Gastroesophageal sphincter (tissue), 4 donors: ENCODE results near the gene ARIH1. TPM values are rescaled to one million over a fixed set of nuclear protein-coding genes. Genes with fewer than 3 reads are reported as not detected.

Source experiments
- ATAC-seq: fragments of 150-250 bp; one replicate; pipeline ENCODE4 v1.9.1; 2016; ENCODE audit warnings: mild to moderate bottlenecking, moderate library complexity
- H3K27ac ChIP-seq, 4 donors: fragments of 200-600 bp; sonication (generic) in 3 of 4; 1 replicate in 3 of 4; 2 replicates in 1 of 4; pipeline ENCODE4 v1.5.1; 2016 to 2019
- H3K27me3 ChIP-seq: fragments of 200-600 bp; sonication (generic); one replicate; pipeline ENCODE4 v1.5.1; 2019
- H3K36me3 ChIP-seq, 2 donors: fragments of 200-600 bp; sonication (generic); one replicate each; pipeline ENCODE4 v1.5.1; 2019; ENCODE audit warnings: control low read depth in 1 of 2
- H3K4me1 ChIP-seq, 3 donors: fragments of 200-600 bp; sonication (generic); 1 replicate in 2 of 3; 2 replicates in 1 of 3; pipeline ENCODE4 v1.5.1; 2016 to 2019; ENCODE audit warnings: control low read depth in 2 of 3
- H3K4me3 ChIP-seq, 2 donors: fragments of 200-600 bp; sonication (generic); one replicate each; pipeline ENCODE4 v1.5.1; 2019; ENCODE audit warnings: mild to moderate bottlenecking in 1 of 2, moderate library complexity in 1 of 2
- H3K9me3 ChIP-seq, 3 donors: fragments of 200-600 bp; sonication (generic); one replicate each; pipeline ENCODE4 v1.5.1; 2017 to 2019; ENCODE audit warnings: control low read depth in 2 of 3
- EP300 ChIP-seq: sonication (generic); formaldehyde crosslinking; IDR thresholded peaks from one replicate; pipeline ENCODE4 v1.6.1; 2017; ENCODE audit warnings: antibody characterized with exemption, mild to moderate bottlenecking
- POLR2A ChIP-seq, 2 donors: fragments of 450-650 bp; IDR thresholded peaks; one replicate each; pipeline ENCODE4 v1.6.1; 2017; ENCODE audit warnings: antibody characterized with exemption in 2 of 2, mild to moderate bottlenecking in 2 of 2, moderate library complexity in 1 of 2
- POLR2AphosphoS5 ChIP-seq: sonication (generic); formaldehyde crosslinking; IDR thresholded peaks from one replicate; pipeline ENCODE4 v1.6.1; 2017; ENCODE audit warnings: antibody characterized with exemption
- WGBS, 2 donors: methylation state at CpG; one replicate each; pipeline ENCODE4 v1.1.5; 2018; ENCODE audit warnings: low coverage in 1 of 2; 5-methylcytosine and 5-hydroxymethylcytosine counted together
- total RNA-seq, 4 donors: library from RNA; depleted of rRNA; stranded (reverse); fragments of >200 nt; gene quantifications; one replicate each; pipeline ENCODE4 v1.1.0, GENCODE V29; 2016
- TF ChIP-seq, protein P1 (sequence below), 4 experiments: fragments of 200-600 bp in 2 of 4; fragments of 450-650 bp in 2 of 4; sonication (generic) in 1 of 4; IDR thresholded peaks; one replicate each; pipeline ENCODE4 v1.5.1; 2017 to 2019; ENCODE audit warnings: antibody characterized with exemption in 4 of 4, mild to moderate bottlenecking in 2 of 4, moderate library complexity in 2 of 4

The ARIH1 gene
- total RNA-seq, 4 donors from 2014 or later: 45.4 to 65.3 (median 56.4) TPM

DNA sequence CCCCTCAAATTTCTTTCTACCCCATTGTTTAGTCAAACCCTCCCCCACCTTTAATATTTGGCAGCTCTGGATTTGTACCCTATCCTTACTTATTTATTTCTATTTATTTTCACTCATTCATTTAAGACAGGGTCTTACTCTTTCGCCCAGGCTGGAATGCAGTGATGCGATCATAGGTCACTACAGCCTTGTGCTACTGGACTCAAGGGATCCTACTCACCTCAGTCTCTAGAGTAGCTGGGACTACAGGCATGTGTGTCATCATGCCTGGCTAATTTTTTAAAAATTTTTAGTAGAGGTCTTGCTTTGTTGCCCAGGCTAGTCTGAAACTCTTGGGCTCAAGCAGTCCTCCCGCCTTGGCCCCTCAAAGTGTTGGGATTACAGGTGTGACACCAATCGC lies 35.4 kb downstream of the ARIH1 start:
- Histone ChIP-seq H3K4me1 (peaks cover 0 to 53% (median 0%) of the 10 kb centered on the region in 3 donors), H3K4me3 (no peak overlapping the region), H3K27me3 (no peaks in the 10 kb centered on the region), H3K27ac (no peak overlapping the region), H3K36me3 (no peaks in the 10 kb centered on the region), H3K9me3 (no peaks in the 10 kb centered on the region)
- ATAC-seq: no peak
- 93 to 100% methylated on average over 1 to 4 of the region's 4 CpGs for WGBS, 2 donors
- TF ChIP-seq POLR2AphosphoS5 (no peak), POLR2A (IDR thresholded peaks at IDR 0.05) (no peak), EP300 (no peak)

DNA sequence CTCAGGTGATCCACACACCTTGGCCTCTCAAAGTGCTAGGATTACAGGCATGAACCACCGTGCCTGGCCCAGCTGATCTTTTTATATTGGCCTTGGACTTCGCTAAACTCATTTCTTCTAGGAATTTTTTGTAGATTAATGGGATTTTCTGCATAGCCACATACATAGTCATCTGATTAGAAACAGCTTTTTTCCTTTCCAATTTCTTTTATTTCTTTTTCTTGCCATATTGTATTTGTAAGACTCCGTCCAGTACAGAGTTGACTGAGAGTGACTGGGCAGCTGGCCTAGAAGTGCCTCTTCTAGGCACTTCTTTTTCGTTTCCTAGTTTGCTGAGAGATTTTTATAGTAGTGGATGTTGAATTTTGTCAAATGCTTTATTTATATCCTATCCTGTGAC lies 37.4 kb downstream of the ARIH1 start:
- 64 to 77% methylated on average over 4 of the region's 4 CpGs for WGBS, 2 donors
- no peaks in the 10 kb centered on the region for H3K27me3 ChIP-seq
- no peak overlapping the region for H3K4me3 ChIP-seq
- ATAC-seq: no peak
- H3K9me3 ChIP-seq: no peaks in the 10 kb centered on the region
- H3K4me1 ChIP-seq: peaks cover 0 to 73% (median 3%) of the 10 kb centered on the region in 3 donors
- TF ChIP-seq EP300 (no peak), POLR2A (IDR thresholded peaks at IDR 0.05) (no peak), POLR2AphosphoS5 (no peak)
- TF ChIP-seq, protein P1, sequence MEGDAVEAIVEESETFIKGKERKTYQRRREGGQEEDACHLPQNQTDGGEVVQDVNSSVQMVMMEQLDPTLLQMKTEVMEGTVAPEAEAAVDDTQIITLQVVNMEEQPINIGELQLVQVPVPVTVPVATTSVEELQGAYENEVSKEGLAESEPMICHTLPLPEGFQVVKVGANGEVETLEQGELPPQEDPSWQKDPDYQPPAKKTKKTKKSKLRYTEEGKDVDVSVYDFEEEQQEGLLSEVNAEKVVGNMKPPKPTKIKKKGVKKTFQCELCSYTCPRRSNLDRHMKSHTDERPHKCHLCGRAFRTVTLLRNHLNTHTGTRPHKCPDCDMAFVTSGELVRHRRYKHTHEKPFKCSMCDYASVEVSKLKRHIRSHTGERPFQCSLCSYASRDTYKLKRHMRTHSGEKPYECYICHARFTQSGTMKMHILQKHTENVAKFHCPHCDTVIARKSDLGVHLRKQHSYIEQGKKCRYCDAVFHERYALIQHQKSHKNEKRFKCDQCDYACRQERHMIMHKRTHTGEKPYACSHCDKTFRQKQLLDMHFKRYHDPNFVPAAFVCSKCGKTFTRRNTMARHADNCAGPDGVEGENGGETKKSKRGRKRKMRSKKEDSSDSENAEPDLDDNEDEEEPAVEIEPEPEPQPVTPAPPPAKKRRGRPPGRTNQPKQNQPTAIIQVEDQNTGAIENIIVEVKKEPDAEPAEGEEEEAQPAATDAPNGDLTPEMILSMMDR (IDR thresholded peaks at IDR 0.05): no peak
- no peaks in the 10 kb centered on the region for H3K36me3 ChIP-seq
- no peak overlapping the region for H3K27ac ChIP-seq

DNA sequence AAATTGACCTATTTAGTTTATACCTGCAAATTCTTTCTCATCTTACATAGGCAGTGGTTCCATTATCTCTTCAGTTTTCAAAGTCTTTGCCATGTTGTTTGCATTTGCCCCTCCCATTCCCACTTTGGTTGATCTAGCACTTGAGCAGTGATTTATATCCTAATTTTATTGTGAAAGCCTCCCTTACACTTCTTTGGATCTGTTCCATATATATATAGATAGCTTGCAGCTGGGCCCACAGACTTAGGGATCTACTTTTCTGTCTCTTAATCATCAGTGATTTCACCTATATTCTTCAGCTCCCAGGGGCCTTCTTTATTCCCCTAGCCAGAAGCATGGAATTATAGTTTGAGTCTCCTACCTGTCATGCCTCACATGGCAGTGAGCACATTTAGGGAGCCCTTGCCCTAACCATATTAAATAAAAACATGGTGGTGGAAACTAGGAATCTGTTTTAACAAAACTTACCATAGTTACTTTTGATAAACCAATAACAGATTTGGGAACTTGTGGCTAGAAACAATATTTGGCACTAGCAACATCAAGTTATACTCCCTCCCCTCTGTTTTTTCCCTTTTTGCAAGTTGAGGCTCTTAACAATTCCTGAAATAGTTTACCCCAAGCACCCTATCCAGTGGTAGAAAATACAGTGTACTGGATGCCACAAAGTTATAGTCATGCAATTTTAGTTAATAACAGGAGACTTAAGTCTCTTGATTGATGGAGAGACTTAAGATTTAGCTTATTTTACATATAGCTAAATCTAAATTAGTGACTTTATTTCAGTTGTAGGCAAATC lies 41.7 kb downstream of the ARIH1 start:
- no peak overlapping the region for H3K4me3 ChIP-seq
- no peaks in the 10 kb centered on the region for H3K36me3 ChIP-seq
- H3K4me1 ChIP-seq: peaks cover 0 to 66% (median 3%) of the 10 kb centered on the region in 3 donors
- no peak overlapping the region for H3K27ac ChIP-seq
- no peak for ATAC-seq
- no peaks in the 10 kb centered on the region for H3K9me3 ChIP-seq
- H3K27me3 ChIP-seq: no peaks in the 10 kb centered on the region
- TF ChIP-seq POLR2A (IDR thresholded peaks at IDR 0.05) (no peak), POLR2AphosphoS5 (no peak), EP300 (no peak)
- TF ChIP-seq, protein P1 (IDR thresholded peaks at IDR 0.05): no peak

DNA sequence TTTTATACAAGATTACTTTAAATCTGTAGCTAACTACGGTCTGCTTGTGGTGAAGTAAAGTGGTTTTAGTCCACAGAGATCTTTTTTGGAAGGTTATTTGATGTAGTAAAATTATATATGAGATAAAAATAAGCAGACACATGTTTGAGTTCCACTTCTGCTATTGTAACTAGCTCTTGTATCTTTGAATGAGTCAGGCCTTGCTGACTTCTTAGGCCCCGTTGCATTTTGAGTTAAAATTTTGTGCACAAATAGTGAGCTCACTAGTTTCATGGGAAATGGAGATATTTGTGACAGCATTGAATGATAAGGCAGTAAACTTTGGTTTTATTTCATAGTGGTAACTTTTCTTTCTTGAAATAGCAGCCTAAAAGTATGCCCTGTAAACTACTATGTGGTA lies 42.6 kb downstream of the ARIH1 start:
- Histone ChIP-seq H3K27ac (no peak overlapping the region), H3K4me3 (no peak overlapping the region), H3K27me3 (no peaks in the 10 kb centered on the region), H3K36me3 (no peaks in the 10 kb centered on the region), H3K4me1 (peaks cover 0 to 59% (median 3%) of the 10 kb centered on the region in 3 donors), H3K9me3 (no peaks in the 10 kb centered on the region)
- TF ChIP-seq POLR2AphosphoS5: no peak
- no peak for TF ChIP-seq EP300
- no peak for TF ChIP-seq POLR2A (IDR thresholded peaks at IDR 0.05)
- TF ChIP-seq, protein P1 (IDR thresholded peaks at IDR 0.05): no peak
- 65 to 73% methylated on average over 2 of the region's 2 CpGs for WGBS, 2 donors
- ATAC-seq: no peak

DNA sequence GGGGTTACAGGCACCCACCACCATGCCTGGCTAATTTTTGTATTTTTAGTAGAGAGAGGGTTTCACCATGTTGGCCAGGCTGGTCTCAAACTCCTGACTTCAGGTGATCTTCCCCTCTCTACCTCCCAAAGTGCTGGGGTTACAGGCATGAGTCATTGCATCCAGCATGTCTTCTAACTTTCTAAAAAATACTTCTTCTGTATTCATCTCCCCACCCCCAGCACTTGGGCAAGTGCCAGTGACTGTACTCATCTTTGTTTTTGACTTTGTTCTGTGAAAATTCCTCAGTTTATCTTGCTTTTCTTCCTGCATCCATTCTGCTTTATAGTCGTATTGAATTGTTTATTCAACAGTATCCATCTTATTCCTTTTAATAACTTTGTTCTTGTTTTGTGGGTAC lies 47.6 kb downstream of the ARIH1 start:
- WGBS, 2 donors: 33 to 50% methylated on average over 1 of the region's 1 CpG
- no peaks in the 10 kb centered on the region for H3K27me3 ChIP-seq
- peaks cover 0 to 14% (median 0%) of the 10 kb centered on the region in 3 donors for H3K4me1 ChIP-seq
- ATAC-seq: no peak
- H3K36me3 ChIP-seq: no peaks in the 10 kb centered on the region
- TF ChIP-seq POLR2A (IDR thresholded peaks at IDR 0.05) (no peak), EP300 (no peak), POLR2AphosphoS5 (no peak)
- TF ChIP-seq, protein P1 (IDR thresholded peaks at IDR 0.05): no peak
- H3K9me3 ChIP-seq: no peaks in the 10 kb centered on the region
- H3K27ac ChIP-seq: no peak overlapping the region
- no peak overlapping the region for H3K4me3 ChIP-seq
